Ramos (cell line): ENCODE measurements around the gene SEZ6L2.

Experiments used
- in situ Hi-C: fragments of 300-500 bp; cut with MboI; formaldehyde crosslinking; loops from one replicate; pipeline ENCODE4 v1.14.3; 2022; ENCODE audit warnings: low sequenced_read_pairs; ENCODE audit not compliant: unreplicated experiment

The SEZ6L2 gene

DNA sequence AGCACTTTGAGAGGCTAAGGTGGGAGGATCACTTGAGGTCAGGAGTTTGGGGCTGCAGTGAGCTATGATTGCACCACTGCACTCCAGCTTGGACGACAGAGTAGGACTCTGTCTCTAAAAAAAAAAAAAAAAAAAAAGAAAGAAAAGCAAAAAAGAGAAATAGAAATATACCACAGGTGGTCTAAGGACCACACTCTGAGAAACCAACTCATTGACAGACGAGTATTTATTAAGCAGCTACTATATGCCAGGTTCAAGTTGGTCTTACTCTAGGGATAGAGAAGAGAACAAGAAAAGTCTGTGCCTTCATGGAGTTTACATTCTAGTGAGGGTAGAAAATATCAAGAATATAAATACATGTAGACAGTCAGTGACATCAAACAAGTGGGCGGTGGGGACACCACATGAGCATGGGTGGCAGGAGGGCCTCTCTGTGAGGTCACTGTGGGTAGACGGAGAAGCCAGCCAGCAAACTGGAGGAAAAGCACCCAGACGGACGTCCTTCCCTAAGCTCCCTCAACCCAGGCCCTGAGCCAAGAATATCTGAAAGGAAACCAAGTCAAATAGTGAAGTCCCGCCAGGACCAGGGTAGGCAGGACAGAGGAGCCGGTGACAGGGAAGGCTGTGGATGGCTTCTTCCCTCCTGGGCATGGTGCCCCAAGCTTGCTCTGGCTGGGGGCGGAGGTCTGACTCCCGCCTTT lies 41.1 kb downstream of the SEZ6L2 start:
- in situ Hi-C loops = no loop called here

DNA sequence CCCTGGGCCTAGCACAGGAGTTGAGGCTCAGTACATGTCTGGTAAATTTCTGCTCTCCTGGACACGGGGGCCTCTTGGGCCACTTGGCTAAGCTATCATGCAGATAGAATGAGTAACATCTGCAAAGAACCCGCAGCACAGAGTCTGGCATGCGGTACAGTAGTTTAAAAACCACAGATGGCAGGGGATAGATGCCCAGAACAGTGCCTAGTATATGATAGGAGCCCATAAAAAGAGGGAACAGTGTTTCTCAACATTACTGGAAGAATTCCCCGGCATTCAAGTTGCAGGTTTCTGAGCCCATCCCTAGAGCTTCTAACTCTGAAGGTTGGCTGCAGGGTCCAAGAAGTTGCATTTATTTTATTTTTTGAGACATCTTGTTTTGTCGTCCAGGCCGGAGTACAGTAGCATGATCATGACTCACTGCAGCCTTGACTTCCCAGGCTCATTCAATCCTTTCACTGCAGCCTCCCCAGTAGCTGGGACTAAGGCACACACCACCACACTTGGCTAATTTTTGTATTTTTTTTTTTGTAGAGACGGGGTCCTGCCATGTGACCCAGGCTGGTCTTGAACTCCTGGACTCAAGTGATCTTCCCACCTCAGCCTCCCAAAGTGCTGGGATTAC lies 42.1 kb downstream of the SEZ6L2 start:
- in situ Hi-C loops = no loop called here

DNA sequence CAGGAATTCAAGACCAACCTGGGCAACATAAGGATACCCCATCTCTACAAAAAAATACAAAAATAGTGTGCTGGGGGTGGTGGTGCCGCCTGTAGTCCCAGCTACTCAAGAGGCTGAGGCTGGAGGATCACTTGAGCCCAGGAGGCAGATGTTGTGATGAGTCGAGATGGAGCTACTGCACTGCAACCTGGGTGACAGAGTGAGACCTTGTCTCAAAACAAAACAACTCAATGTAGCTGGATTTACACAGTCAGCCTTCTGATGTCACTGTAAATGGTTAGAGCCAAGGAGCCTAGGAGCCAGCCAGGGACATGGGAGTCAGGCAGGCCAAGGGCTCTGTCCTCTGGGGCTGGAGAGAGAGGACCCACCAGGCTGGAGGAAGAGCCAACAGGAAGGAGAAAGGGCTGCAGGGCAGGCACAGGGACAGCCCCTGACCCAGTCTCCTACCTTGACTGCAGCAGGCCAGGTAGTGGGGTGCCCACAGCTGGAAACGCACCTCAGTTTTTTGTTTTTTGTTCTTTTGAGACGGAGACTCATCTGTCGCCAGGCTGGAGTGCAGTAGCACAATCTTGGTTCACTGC lies 44.7 kb downstream of the SEZ6L2 start:
- in situ Hi-C loops = no loop called here

DNA sequence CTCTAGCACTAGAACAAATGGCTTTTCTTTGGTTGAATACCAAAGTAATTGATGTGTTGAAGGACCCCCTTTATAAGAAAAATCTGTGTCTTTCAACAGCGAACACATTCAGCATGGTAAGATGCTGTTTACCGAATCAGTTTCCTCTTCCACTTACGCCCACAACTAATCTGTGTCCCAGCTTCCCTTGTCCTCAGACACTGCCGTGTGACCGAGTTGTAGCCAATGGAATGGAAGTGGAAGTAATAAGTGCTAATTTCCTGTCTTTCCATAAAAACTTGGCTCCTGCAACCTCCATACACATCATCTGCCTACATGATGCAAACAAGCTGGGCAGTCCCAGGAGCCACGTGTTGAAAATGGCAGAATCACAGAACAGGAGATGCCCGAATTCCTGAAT lies 46.7 kb downstream of the SEZ6L2 start:
- in situ Hi-C loops = no loop called here

DNA sequence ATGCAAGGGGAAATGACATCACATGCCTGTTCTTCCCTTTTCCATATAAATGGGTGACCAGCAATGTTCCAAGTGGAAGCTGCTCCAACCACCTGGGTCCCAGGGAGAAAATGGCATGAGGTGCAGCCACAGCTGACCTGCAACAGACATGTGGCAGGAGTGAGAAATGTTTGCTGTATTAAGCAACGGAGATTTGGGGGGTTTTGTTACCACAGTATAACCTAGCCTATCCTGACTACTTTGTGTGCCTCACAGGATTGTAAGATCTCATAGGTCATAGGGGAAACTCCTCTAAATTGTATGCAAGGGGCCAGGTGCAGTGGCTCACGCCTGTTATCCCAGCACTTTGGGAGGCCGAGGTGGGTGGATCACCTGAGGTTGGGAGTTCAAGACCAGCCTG lies 48.4 kb downstream of the SEZ6L2 start:
- in situ Hi-C loops = no loop called here

DNA sequence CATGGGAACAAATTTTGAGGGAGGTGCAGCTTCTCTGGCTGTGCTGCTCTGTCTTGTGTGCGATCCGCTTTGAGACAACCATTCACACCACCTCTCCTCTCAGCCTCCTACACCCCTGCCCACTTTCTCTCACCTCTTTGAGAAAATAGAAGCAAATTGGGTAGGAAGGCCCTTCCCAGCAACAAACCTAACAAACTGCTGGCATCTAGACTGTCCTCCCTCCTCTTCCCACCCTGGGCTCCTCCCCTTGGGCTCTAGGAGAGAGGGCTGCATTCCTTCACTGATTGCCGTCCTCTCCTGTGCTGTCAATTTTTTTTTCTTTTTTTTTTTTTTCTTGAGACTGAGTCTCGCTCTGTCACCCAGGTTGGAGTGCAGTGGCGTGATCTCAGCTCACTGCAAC lies 49.8 kb downstream of the SEZ6L2 start:
- in situ Hi-C loops = loop anchor here (25.0 kb wide), 1 partner anchor 163 kb away; the partner anchor contains the start of genes C16orf92 and DOC2A

DNA sequence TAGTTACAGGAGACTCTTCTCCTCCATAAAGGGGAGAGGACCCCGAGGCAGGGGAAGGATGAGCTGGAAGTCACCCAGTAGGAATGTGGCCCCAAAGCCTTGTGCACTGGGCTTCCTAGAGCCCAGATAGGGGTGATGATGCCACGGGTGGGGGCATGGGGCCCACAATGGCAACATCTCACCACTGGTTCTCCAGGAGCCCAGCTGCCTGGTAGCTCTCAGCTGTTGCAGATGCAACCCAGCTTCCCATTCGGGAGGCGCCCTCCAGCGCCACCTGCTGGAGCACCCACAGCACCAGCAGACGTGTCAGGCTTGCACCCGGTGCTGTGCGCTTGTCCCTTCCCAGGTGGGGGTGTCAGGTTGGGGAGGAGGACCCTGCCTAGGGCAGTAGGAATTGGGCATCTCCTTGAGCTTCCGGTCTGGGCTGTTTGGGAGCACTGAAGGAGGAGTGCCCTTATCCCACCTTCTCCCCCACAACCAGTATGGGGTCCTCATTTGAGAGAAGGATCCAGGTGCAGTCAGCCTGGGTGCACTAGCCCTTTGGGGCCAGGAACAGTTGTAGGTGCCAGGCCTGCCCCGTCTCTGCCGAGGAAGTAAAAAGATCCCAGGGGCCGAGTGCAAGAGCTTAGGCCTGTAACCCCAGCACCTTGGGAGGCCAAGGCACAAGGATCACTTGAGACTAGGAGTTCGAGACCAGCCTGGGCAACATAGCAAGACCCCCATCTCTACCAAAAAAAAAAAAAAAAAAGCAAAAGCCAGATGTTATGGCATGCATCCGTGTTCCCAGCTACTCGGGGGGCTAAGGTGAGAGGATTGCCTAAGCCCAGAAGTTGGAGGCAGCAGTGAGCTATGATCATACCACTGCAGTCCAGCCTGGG lies 50.7 kb downstream of the SEZ6L2 start:
- in situ Hi-C loops = loop anchor here (25.0 kb wide), 1 partner anchor 164 kb away; the partner anchor contains the start of genes C16orf92 and DOC2A

DNA sequence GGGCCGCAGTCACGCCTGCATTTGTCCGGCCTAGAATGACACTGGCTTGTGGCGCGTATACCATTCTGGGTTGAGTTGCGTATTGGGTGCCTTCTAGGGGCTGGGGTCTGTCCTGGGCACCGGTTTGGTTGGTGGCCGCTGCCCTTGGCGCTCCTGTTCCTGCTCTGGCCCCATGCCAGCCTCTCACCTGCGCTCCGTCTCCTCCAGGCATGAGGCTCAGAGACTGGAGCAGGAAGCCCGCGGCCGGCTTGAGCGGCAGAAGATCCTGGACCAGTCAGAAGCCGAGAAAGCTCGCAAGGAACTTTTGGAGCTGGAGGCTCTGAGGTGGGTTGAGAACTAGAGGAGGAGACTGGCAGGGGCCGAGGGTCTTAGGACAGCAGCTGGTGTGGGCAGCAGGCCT lies 53.7 kb downstream of the SEZ6L2 start:
- in situ Hi-C loops = loop anchor here (25.0 kb wide), 1 partner anchor 167 kb away; the partner anchor contains the start of genes C16orf92 and DOC2A

DNA sequence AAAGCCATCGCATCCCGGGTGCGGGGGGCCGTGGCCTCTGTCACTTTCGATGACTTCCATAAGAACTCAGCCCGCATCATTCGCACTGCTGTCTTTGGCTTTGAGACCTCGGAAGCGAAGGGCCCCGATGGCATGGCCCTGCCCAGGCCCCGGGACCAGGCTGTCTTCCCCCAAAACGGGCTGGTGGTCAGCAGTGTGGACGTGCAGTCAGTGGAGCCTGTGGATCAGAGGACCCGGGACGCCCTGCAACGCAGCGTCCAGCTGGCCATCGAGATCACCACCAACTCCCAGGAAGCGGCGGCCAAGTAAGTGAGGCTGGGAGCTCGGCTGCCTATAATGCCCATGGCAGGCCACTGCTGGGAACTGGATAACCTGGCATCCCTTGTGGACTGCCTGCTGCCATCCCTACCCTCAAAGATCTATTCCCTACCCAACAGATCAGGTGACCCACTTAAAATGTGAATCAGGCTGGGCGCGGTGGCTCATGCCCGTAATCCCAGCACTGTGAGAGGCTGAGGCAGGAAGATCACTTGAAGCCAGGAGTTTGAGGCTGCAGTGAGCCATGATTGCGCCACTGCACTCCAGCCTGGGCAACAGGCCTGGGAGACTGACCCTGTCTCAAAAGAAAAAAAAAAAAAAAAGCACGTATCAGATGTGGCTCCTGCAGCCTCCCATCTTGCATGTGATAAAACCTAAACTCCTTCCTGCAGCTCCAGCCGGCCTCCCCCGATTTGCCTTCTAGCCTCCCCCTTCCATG lies 54.6 kb downstream of the SEZ6L2 start:
- in situ Hi-C loops = loop anchor here (25.0 kb wide), 1 partner anchor 168 kb away; the partner anchor contains the start of genes C16orf92 and DOC2A

DNA sequence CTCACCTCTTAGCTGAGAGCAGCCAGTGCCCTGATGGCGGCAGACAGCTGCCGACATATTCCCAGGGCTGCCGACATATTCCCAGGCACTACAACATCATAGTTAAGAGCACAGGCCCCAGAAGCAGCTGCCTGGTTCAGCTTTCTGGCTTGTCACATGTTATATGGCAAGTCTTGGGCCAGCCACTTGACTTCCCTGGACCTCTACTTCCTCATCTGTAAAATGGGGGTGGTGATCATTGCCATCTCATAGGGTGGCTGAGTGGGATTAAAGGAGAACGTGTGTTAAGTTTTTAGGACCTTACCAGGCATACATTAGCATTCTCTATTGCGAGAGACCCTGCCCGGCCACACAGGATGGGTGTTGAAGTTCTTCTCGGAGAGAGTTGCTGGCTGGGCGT lies 55.4 kb downstream of the SEZ6L2 start:
- in situ Hi-C loops = loop anchor here (25.0 kb wide), 1 partner anchor 168 kb away; the partner anchor contains the start of genes C16orf92 and DOC2A

DNA sequence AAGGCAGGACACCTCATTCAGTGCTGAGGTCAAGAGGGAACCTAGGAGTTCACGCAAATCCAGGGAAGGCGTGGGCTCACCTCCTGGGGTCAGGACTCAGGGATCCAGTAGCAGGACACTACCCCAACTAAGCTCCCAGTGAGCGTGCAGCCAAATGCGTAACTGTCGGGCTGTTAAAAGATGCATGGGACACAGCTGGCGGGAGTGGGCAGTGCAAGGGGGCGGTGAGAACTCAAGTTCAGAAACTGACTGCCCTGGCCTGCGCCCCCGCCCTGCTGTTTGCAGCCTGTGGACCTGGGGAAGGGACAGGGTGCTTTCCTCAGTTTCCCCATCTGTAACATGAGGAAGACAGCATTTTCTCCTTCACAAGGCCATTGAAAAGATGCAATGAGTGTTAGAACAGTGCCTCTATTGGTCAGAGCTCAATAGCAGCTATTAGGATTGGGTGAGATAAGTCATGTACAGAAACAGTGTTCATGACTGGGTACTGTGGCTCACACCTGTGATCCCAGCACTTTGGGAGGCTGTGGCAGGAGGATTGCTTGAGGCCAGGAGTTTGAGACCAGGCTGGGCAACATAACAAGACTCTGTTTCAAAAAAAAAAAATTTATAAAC lies 56.5 kb downstream of the SEZ6L2 start:
- in situ Hi-C loops = loop anchor here (25.0 kb wide), 1 partner anchor 169 kb away; the partner anchor contains the start of genes C16orf92 and DOC2A

DNA sequence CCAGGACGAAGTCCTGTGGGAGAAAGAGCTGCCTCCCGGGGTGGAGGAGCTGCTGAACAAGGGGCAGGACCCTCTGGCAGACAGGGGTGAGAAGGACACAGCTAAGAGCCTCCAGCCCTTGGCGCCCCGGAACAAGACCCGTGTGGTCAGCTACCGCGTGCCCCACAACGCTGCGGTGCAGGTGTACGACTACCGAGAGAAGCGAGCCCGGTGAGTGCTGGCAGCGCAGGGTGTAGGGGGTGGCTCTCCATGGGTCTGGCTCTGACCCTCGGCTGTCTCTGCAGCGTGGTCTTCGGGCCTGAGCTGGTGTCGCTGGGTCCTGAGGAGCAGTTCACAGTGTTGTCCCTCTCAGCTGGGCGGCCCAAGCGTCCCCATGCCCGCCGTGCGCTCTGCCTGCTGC lies 57.7 kb downstream of the SEZ6L2 start:
- in situ Hi-C loops = loop anchor here (25.0 kb wide), 1 partner anchor 171 kb away; the partner anchor contains the start of genes C16orf92 and DOC2A

DNA sequence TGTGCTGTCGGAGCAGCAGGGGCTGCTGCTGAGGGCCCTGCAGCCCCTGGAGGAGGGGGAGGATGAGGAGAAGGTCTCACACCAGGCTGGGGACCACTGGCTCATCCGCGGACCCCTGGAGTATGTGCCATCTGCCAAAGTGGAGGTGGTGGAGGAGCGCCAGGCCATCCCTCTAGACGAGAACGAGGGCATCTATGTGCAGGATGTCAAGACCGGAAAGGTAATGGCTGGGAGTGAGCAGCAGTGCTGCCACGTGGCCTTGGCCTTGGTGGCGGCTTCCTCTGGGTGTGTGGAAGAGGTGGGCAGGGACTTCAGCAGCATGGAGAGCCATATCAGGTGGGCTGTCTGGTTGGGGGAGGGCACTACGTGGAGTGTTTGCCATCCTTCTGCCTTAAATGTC lies 59.1 kb downstream of the SEZ6L2 start:
- in situ Hi-C loops = loop anchor here (25.0 kb wide), 1 partner anchor 172 kb away; the partner anchor contains the start of genes C16orf92 and DOC2A

DNA sequence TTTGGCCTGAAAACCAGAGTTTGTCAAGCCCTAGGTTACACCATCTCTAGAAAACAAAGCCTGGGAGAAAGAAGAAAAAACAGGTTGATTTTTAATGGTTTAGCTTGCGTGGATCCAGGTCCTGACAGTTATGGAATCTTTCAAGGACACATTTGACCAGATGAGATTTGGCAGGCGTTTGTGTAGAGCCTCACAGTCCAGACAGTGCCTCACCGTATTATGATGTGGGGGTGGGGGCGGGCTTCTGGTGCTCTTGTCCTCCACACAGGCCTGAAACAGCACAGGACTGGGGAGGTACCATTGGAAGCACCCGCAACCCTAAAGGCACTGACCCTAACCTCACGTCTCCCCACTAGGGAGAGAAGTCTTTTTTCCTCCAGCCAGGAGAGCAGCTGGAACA lies 59.5 kb downstream of the SEZ6L2 start:
- in situ Hi-C loops = loop anchor here (25.0 kb wide), 1 partner anchor 172 kb away; the partner anchor contains the start of genes C16orf92 and DOC2A

DNA sequence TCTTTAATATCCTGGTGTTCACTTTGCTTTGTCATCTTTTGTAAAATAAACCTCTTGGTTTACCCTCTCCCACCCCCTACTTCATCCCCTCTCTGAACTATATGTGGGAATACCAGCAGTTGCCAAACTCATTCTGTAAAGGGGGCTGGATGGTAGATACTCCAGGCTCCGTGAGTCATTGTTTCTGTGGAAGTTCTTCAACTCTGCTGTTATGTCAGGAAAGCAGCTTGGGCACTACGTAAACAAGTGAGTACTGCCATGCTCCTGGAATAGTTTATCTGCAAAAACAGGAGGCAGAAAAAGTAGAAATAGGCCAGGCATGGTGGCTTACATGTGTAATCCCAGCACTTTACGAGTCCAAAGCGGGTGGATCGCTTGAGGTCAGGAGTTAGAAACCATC lies 61.5 kb downstream of the SEZ6L2 start:
- in situ Hi-C loops = loop anchor here (25.0 kb wide), 1 partner anchor 174 kb away; the partner anchor contains the start of genes C16orf92 and DOC2A

DNA sequence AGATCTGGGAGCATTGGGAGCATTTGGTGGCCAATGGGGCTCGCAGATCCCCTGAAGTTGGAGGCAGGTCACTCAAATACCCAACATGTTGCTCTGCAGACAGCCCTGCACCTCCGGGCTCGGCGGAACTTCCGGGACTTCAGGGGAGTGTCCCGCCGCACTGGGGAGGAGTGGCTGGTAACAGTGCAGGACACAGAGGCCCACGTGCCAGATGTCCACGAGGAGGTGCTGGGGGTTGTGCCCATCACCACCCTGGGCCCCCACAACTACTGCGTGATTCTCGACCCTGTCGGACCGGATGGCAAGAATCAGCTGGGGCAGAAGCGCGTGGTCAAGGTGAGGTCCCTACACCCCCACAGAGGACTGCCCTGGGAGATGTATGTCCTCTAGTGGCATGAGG lies 62.7 kb downstream of the SEZ6L2 start:
- in situ Hi-C loops = loop anchor here (25.0 kb wide), 1 partner anchor 176 kb away; the partner anchor contains the start of genes C16orf92 and DOC2A

DNA sequence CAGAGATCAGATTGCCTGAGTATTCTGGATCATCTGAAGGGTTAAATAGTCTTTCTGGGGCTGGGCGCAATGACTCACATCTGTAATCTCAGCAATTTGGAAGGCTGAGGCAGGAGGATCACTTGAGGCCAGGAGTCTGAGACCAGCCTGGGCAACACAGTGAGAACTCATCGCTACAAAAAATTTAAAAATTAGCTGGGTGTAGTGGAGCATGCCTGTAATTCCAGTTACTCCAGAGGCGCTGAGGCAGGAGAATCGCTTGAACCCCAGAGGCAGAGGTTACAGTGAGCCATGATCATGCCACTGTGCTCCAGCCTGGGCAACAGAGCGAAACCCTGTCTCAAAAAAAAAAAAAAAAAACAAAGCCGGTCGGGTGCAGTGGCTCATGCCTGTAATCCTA lies 63.4 kb downstream of the SEZ6L2 start:
- in situ Hi-C loops = loop anchor here (25.0 kb wide), 1 partner anchor 176 kb away; the partner anchor contains the start of genes C16orf92 and DOC2A

DNA sequence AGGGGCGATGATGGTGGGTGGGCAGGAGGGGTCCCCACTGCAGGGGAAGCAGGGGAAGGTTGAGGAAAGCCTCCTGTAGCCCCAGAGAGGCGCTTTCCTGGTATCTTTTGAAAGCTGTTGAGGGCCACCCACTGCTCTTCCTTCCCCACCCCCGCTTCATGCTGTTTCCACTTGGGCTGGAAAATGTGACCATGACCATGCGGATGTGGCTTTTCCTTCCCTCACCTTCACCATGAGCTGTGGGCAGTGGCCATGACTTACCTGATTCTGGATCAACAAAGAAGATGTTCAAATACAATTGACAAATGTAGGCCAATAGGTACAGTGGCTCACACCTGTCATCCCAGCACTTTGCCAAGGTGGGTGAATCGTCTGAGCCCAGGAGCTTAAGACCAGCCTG lies 65.3 kb downstream of the SEZ6L2 start:
- in situ Hi-C loops = loop anchor here (25.0 kb wide), 1 partner anchor 178 kb away; the partner anchor contains the start of genes C16orf92 and DOC2A
